Measurements from ENCODE around the gene RPS6KA2.

The RPS6KA2 gene

DNA sequence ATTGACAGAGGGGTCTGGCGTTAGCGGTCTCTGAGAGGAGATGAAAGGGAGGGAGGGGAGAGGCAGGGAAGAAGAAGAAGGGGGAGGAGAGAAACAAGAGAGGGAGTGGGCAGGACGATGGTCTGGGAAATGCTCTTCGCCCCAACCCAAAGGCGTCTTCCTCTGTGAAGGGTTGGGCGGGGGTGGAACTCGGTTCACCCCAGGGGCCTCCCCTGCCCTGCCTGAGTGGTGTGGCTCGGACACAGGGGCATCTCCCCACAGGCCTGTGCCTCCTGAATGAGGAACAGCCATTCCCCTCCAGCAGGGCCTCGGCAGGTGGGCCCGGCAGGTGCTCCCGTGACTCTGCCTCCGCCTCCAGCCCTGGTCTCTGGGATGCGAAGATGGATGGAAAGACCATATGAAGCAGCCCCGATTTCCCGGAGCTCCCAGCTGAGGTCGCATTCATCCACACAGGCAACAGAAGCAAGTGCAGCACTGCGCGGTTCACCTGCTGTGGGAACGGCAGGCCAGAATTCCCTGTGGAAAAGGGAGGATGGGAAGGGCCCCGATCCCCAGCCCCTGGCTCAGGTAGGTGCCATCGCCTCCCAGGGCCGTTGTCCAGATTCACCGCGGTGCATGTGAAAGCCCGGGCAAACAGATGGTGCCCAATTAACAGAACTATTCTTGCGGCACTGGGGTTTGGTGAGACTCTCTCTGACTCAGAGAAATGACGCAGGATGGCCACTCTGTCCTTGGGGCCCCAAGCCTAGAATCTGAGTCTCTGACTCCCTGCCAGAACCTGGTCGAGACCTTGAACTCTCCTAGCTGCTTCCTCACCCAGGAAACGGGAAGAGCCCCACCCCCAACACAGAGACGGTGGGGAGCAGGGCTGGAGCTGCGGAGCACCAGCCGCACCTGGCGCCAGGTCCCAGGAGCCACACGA lies 29.4 kb upstream of the RPS6KA2 start:
- no peak for DNase-seq (ENCODE audit: low read depth)

- no peak for DNase-seq (ENCODE audit: low read depth)
Measured at GRCh38 chr6:166655713-166656229, 28.7 kb upstream of the RPS6KA2 start.

DNA sequence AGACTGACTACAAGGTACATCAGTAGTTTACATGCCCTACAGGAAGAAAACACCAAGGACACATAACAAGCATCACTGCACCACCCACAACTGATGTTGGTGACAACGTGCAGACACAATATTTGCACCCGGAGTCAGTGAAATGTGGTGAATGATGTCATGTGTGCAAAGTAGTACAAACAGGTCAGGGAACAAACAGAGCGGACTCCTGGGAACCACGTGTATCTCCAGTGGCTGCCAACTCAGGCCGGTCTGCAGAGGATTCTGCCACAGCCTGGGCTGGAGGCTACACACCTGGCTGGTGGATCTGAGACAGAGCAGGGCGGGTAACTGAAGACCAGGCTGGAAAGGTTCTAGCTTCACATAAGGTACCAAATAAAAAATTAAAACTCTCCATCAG lies 28.2 kb upstream of the RPS6KA2 start:
- DNase-seq (ENCODE audit: low read depth): no peak

DNA sequence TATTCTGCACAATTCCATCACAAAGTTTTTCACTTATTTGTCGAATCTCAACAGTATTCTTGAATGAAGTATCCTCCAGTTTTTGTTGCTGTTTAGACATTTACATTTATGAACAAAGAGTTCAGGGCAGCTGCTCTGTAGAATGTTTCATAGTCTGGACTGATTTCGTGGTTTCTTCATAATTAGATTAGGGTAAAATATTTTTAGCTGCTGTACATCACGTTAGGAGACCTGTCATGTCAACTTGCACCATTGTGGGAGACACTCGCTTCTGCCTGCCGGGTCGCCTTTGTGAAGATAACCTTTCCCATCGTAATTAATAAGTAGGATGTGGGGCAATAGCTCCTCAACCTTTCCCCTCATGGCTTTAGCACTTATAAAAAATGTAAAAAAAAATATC lies 27.5 kb upstream of the RPS6KA2 start:
- DNase-seq (ENCODE audit: low read depth): no peak

DNA sequence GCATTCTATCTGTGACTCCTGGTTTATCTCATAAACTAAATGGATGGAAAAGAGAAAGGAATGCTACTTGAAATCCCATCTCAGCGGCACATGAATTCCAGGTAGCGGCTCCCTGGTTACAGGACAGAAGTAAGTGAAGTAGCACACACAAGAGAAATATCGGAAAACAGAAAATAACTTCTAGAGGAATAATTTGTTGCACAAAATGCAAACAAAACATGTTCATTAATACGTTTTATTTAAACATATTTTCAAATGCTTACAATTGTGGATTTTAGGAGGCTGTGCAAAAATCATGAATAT lies 26.5 kb upstream of the RPS6KA2 start:
- no peak for DNase-seq (ENCODE audit: low read depth)

GRCh38 chr6:166650824-166651807 lies 24.1 kb upstream of the RPS6KA2 start:
- no peak for DNase-seq (ENCODE audit: low read depth)

DNA sequence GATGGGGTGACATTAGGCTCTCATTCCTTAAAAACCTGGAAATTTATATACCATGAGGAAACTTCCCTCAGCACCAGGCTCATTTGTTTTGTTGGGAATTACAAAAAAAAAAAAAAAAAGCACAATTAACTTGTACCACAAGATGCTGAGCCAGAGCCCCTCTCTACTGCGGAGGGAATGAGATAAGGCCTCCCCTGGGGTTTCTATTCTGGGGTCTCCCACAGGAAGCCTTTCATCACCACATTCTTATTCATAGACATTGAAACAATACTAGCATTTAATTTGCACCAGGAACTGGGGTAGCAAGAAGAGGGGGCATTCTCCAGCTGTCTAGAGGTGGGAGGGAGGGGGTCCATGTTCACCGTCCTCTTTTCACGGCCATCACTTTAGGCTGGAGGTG lies 23.0 kb upstream of the RPS6KA2 start:
- DNase-seq (ENCODE audit: low read depth): no peak

DNA sequence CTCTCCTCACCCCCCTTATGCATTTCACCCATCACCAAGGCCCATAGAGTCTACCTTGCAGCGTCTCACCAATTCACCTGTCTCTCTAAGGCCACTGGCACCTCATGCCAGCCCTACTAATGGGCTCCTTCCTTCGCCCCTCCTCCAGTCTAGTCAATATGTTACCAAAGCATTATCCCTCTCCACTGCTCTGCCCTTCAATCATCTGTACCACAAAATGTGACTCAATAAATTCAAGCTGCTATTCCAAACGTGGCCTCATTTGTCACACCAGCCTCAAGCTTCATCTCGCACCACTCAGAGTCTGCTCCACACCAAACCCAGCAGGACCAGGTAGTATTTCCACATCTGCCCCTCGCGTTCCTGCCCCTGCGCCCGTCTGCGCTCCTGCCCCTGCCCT lies 21.8 kb upstream of the RPS6KA2 start:
- DNase-seq (ENCODE audit: low read depth): no peak

GRCh38 chr6:166647896-166648295 lies 20.8 kb upstream of the RPS6KA2 start:
- no peak for DNase-seq (ENCODE audit: low read depth)

- DNase-seq (ENCODE audit: low read depth): no peak
Measured at GRCh38 chr6:166646716-166647115, 19.7 kb upstream of the RPS6KA2 start.

DNA sequence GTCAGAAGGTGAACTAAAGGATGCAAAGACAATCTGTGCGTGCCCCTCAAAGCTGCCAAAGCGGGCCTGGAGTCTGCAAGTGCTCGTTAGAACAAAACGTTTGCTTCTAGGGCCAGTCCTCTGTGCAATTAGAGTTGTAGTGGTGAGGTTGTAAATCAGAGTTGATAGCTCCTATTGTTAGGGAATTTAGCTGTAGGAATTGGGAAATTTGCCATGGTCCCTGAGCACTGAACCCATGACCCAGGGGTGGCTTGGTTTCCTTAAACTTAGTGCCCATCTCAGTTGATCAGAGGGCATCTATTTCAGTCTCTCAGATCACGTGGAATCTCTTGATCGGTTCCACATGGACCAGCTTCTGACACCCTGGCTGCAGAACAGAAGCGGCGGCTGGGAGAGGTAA lies 18.8 kb upstream of the RPS6KA2 start:
- DNase-seq (ENCODE audit: low read depth): no peak

GRCh38 chr6:166644681-166645080 lies 17.6 kb upstream of the RPS6KA2 start:
- no peak for DNase-seq (ENCODE audit: low read depth)

- no peak for DNase-seq (ENCODE audit: low read depth)
Measured at GRCh38 chr6:166643891-166644590, 17.0 kb upstream of the RPS6KA2 start.

- DNase-seq (ENCODE audit: low read depth): no peak
Measured at GRCh38 chr6:166642646-166643045, 15.6 kb upstream of the RPS6KA2 start.

GRCh38 chr6:166640342-166641043 lies 13.4 kb upstream of the RPS6KA2 start:
- no peak for DNase-seq (ENCODE audit: low read depth)

GRCh38 chr6:166639921-166640320 lies 12.9 kb upstream of the RPS6KA2 start:
- DNase-seq (ENCODE audit: low read depth): no peak

- DNase-seq (ENCODE audit: low read depth): no peak
Measured at GRCh38 chr6:166638573-166638964, 11.5 kb upstream of the RPS6KA2 start.

- no peak for DNase-seq (ENCODE audit: low read depth)
Measured at GRCh38 chr6:166637812-166638572, 10.9 kb upstream of the RPS6KA2 start.

DNA sequence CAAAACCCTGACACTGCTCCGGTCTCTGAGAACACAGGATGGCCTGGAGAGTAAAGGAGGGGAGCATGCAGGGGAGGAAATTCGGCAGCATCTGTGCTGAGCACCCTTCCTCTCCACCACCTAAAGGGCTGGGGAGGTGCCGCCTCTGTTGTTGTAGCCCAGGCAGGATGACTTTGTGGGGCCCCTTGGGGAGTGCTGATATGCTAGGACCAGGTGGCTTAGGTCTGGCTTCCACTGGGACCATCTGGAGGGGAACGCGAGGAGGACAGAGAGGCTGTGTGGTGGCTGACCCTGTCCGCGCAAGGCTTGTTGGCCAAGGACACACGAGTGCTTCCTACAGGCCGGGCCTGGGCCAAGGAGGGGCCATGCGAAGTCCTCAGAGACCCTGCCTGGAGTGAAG lies 9.9 kb upstream of the RPS6KA2 start:
- no peak for DNase-seq (ENCODE audit: low read depth)

- DNase-seq (ENCODE audit: low read depth): no peak
Measured at GRCh38 chr6:166636191-166636933, 9.3 kb upstream of the RPS6KA2 start.

All from stimulated activated CD8-positive, alpha-beta memory T cell treated with anti-CD3 and anti-CD28 coated beads, Interleukin-15, amount 100 ng/mL, for 24 hours (primary cell).